Osteocyte (in vitro differentiated cells): Measurements from ENCODE around the gene IL22RA2. TPM values are rescaled to one million over a fixed set of nuclear protein-coding genes. Genes with fewer than 3 reads are reported as not detected.
"Not testable (repeated sequence)": the region's sequence is repeated elsewhere in the genome, so short reads cannot be mapped to it uniquely, and the experiment has no call there.

Source experiments
- DNase-seq: peaks from one replicate; pipeline ENCODE4 v3.0.0; 2021; ENCODE audit warnings: mixed read lengths; ENCODE audit not compliant: unreplicated experiment; ENCODE audit errors: extremely low spot score
- H3K27ac Mint-ChIP-seq: one replicate; pipeline ENCODE4 v1.8.0; 2021; ENCODE audit warnings: mild to moderate bottlenecking, mixed read lengths; ENCODE audit not compliant: unreplicated experiment
- H3K27me3 Mint-ChIP-seq: one replicate; pipeline ENCODE4 v1.8.0; 2021; ENCODE audit warnings: mixed read lengths; ENCODE audit not compliant: unreplicated experiment
- H3K36me3 Mint-ChIP-seq: one replicate; pipeline ENCODE4 v1.8.0; 2021; ENCODE audit warnings: mixed read lengths; ENCODE audit not compliant: unreplicated experiment
- H3K4me1 Mint-ChIP-seq: one replicate; pipeline ENCODE4 v1.8.0; 2021; ENCODE audit warnings: mixed read lengths; ENCODE audit not compliant: unreplicated experiment
- H3K4me3 Mint-ChIP-seq: one replicate; pipeline ENCODE4 v1.8.0; 2021; ENCODE audit warnings: mild to moderate bottlenecking, moderate library complexity, mixed read lengths; ENCODE audit not compliant: unreplicated experiment
- H3K9me3 Mint-ChIP-seq: one replicate; pipeline ENCODE4 v1.8.0; 2021; ENCODE audit warnings: mixed read lengths; ENCODE audit not compliant: unreplicated experiment
- CTCF ChIP-seq: fragments of 200-600 bp; sonication (generic); IDR thresholded peaks from 2 replicates; pipeline ENCODE4 v1.5.0; 2021; ENCODE audit warnings: antibody characterized with exemption, mild to moderate bottlenecking, moderate library complexity
- total RNA-seq: library from RNA; stranded (reverse); gene quantifications from 2 replicates; pipeline ENCODE4 v1.2.1, GENCODE V29; 2021

The IL22RA2 gene
- total RNA-seq, 1 donor from 2014 or later: not detected

GRCh38 chr6:137112067-137112355 is 61.4 kb downstream of the IL22RA2 start:
- Mint-ChIP-seq H3K27ac (no peak overlapping the region), H3K9me3 (no peaks in the 10 kb centered on the region), H3K36me3 (no peaks in the 10 kb centered on the region), H3K4me3 (no peak overlapping the region), H3K27me3 (no peaks in the 10 kb centered on the region), H3K4me1 (no peaks in the 10 kb centered on the region)
- TF ChIP-seq CTCF: no peak
- no peak for DNase-seq

DNA sequence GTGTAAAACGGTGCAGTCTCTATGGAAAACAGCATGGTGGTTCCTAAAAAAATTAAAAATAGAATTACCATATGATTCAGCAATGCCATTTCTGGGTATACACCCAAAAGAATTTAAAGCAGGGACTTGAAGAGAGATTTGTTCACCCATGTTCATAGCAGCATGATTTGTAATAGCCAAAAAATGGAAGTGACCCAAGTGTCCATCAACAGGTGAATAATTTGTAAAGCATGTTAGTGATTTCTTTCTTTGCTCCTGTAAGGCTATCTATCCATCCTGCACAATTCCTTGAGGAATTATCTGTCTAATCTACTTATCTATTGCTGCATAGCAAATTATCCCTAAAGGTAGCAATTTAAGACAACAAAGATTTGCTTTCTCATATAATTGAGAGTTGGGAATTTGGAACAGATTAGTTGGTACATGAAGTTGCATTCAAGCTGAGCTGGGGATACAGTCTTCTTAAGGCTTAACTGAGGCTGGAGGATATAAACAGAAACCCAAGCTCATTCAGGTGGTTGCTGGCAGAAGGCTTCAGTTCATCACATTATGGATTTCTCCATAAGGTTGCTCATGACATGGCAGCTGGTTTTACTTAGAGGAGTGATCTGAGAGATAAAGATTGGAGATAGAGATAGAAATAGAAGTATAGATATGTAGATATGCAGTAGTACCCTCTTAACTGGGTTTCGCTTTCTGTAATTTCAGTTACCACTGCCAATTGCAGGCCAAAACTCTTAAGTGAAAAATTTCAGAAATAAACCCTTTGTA is 62.0 kb downstream of the IL22RA2 start:
- no peaks in the 10 kb centered on the region for H3K27me3 Mint-ChIP-seq
- no peaks in the 10 kb centered on the region for H3K9me3 Mint-ChIP-seq
- no peak overlapping the region for H3K27ac Mint-ChIP-seq
- DNase-seq: no peak
- no peak for TF ChIP-seq CTCF
- H3K36me3 Mint-ChIP-seq: no peaks in the 10 kb centered on the region
- no peaks in the 10 kb centered on the region for H3K4me1 Mint-ChIP-seq
- H3K4me3 Mint-ChIP-seq: no peak overlapping the region

GRCh38 chr6:137107767-137108105 is 65.7 kb downstream of the IL22RA2 start:
- Mint-ChIP-seq H3K27me3 (peaks cover 1% of the 10 kb centered on the region), H3K36me3 (no peaks in the 10 kb centered on the region), H3K4me3 (no peak overlapping the region), H3K4me1 (no peaks in the 10 kb centered on the region), H3K9me3 (no peaks in the 10 kb centered on the region), H3K27ac (no peak overlapping the region)
- TF ChIP-seq CTCF: no peak
- no peak for DNase-seq

GRCh38 chr6:137107047-137107766 is 66.2 kb downstream of the IL22RA2 start:
- not testable (repeated sequence) for H3K4me1 Mint-ChIP-seq, H3K36me3 Mint-ChIP-seq, H3K9me3 Mint-ChIP-seq, H3K27me3 Mint-ChIP-seq, H3K27ac Mint-ChIP-seq, H3K4me3 Mint-ChIP-seq, DNase-seq

DNA sequence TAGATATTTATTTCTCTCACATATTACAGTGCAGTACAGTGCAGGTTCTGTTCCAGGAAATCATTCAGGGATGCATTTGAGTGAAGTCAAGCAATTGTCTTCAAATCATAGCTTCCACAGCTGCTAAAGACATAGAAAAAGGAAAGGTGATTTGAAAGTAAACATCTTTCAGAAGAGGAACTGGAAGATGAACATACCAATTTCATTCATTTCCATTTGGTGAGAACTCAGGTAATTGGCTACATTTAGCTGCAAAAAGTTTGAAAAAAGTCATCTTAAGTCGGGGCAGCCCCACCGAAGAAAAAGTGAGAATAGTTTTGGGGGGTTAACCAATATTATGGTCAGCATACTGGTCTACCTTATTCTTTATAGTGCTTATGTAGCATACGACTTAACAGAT is 67.3 kb downstream of the IL22RA2 start:
- Mint-ChIP-seq H3K36me3 (no peaks in the 10 kb centered on the region), H3K4me1 (no peaks in the 10 kb centered on the region), H3K27me3 (peaks cover 3% of the 10 kb centered on the region), H3K9me3 (no peaks in the 10 kb centered on the region), H3K27ac (no peak overlapping the region), H3K4me3 (no peak overlapping the region)
- DNase-seq: no peak
- TF ChIP-seq CTCF: no peak
